GM18517 (cell line): ENCODE results near the gene RNF225.
"Not testable (repeated sequence)": the region's sequence is repeated elsewhere in the genome, so short reads cannot be mapped to it uniquely, and the experiment has no call there.

Experiments
- ATAC-seq: cut with Tn5 transposase; IDR thresholded peaks from one replicate; pipeline ENCODE4 v1.9.1; 2021; ENCODE audit warnings: mild to moderate bottlenecking, moderate library complexity; ENCODE audit not compliant: unreplicated experiment

Gene RNF225

DNA sequence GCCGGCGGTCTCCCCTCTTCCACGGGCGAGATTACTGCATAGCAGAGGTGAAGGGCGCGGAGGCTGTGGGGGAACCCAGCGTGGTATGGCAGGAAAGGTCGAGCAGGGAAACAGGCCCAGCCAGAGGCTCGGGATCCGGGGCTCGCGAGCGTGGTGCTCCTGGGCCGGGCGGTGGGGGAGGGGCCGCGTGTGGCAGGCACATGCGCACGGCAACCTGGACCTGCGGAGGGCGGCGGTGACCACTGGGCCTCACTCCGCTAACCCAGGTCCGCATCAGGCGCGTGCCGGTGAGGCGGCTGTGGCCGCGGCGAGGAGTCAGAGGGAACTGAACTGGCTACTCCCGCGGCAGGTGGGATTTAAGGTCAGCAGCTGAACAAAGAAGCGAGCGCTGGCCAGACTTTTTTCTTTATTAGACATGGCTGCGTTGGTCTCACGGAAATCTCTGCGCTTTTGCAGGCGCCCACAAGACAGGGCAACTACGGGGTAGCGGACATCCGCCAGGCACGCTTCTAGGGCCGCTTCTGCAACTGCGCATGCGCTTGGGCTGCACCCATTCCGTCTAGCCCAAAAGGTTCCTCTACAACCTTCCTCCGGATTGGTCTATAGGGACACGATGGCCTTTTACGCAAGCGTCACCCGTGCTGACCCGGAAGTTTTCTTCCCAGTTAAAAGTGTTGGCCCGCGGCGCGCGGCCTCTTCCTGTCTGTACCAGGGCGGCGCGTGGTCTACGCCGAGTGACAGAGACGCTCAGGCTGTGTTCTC is 8.7 kb upstream of the RNF225 start, which contains the start of gene RPS5:
Gene RPS5 (plus strand): TSS at position 694 of the 762 bp plus-strand sequence. CDS start 869 bp downstream, outside the sequence.
- peak; percentile 74 for ATAC-seq

DNA sequence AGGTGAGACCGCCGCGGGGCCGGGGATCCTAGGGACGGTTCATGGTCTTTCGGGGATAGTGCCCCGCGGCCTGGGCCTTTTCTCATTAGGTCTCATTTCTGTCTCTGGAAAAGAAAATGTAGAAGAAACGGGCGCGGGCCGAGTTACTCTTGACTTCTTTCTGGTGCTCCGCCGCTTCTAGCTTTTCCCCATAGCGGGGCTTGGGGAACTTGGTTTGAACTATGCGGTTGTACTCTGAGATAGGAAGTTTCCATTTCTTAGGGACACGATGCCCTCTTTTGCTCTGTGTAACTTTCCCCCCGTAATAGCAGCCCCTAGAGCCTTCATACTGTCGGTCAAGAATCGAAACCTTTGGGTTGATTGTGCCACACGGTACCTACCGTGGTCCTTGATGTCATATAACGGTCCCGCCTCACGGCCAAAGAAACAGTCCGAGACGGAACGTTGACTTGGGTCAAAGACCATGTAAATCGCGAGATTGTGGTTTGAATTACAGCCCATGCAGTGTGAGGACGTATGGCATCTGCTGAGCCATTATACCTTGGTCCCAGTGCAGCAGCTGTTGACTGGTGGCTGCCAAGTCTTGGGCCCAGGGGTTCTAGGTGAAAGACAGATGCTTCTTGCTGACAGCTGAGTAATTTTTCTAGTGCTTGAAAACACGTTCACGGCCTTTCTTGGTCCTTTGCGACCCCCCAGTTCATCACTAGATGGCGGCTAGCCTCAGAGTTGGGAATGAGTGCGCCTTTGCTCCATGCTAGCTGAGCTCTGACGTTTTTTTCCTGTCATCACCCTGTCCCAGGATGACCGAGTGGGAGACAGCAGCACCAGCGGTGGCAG is 7.9 kb upstream of the RNF225 start:
- no peak for ATAC-seq

DNA sequence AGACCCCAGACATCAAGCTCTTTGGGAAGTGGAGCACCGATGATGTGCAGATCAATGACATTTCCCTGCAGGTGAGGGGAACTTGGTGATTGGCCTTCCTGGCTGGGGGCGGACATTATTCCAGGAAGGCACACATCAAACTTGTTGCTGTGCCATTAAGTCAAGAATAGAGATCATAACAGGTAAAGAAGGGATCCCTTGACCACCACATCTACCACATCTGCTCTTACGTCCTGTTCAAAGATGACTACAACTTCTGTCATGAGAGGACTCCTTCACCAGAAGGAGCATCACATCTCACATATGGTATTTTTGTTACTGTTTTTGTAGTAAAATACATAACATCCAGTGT is 7.3 kb upstream of the RNF225 start:
- no peak for ATAC-seq

DNA sequence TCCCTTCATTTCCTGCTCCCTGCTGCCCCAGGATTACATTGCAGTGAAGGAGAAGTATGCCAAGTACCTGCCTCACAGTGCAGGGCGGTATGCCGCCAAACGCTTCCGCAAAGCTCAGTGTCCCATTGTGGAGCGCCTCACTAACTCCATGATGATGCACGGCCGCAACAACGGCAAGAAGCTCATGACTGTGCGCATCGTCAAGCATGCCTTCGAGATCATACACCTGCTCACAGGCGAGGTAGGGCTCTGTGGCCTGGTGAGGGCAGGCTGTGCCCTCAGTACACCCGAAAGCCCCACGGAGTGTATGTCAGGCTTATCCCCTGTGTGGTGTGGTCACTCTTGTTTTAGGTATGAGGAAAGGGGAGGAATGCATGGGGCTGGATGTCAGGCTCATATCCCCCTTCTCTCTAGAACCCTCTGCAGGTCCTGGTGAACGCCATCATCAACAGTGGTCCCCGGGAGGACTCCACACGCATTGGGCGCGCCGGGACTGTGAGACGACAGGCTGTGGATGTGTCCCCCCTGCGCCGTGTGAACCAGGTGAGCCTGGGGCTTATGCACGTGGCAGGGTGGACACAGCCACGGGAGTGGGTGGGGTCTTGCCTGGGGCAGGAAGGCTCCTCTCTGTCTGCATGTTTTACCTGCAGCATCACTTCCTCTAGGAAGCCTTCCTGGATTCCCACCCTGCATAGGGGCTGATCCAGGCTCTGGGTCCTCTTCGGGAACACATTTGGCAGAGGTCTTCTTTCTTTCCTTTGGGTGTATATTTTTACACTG is 2.3 kb upstream of the RNF225 start:
- no peak for ATAC-seq

DNA sequence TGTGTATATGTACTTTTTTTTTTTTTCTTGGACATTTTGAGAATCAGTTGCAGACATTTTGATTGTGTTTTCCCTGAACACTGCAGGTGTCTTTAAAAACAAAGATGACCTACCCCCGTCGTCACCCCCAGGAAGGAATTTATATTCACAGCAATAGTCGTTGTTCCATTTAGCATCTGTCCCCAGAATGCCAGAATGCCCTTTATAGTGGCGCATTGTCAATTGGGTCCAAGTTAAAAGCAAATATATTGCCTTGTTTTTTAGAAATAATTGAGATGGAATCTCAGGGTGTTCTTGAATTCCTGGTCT is 1.8 kb upstream of the RNF225 start:
- ATAC-seq = no peak

DNA sequence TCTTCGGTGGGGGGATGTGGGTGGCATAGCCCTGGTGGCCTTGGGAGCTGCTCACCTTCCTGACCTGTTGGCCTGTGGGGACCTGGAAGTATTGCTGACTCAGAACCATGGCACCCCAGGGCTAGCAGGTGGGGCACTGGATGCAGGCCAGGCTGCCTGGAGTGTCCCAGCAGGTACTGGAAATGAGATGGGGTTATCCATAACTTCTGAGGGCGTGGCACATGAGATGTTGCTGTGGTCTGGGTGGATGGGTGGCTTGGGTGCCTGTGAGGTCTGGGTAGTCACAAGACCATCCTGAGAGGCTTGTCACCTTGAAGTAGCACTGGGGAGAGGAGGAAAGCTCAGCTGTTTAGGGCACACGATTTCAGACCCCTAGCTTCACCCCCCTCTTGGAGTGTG is 636 bp upstream of the RNF225 start:
- ATAC-seq = no peak

DNA sequence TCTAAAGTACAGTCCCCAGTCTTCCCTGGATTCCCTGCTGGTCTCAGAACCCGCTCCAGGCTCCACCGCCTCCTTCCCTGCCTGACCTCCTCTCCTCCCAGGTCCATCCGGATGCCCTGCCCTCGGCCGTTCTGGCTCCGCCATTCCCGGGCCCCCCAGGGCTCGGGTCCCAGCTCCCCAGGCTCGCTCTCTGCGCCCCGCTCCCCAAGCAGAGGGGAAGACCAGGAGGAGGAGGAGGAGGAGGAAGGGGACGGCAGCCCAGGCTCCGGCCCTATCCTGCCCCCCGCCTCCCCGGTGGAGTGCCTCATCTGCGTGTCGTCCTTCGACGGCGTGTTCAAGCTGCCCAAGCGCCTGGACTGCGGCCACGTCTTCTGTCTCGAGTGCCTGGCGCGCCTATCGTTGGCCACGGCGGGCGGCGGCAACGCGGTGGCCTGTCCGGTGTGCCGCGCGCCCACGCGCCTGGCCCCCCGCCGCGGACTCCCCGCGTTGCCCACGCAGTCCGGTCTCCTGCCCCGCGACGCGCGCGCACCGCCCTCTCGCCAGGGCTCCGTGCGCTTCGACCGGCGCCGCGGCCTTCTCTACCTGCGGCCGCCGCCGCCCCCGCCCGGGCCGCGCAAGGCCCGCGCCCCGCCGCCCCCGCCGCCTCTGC is 647 bp downstream of the RNF225 start:
- no peak for ATAC-seq

DNA sequence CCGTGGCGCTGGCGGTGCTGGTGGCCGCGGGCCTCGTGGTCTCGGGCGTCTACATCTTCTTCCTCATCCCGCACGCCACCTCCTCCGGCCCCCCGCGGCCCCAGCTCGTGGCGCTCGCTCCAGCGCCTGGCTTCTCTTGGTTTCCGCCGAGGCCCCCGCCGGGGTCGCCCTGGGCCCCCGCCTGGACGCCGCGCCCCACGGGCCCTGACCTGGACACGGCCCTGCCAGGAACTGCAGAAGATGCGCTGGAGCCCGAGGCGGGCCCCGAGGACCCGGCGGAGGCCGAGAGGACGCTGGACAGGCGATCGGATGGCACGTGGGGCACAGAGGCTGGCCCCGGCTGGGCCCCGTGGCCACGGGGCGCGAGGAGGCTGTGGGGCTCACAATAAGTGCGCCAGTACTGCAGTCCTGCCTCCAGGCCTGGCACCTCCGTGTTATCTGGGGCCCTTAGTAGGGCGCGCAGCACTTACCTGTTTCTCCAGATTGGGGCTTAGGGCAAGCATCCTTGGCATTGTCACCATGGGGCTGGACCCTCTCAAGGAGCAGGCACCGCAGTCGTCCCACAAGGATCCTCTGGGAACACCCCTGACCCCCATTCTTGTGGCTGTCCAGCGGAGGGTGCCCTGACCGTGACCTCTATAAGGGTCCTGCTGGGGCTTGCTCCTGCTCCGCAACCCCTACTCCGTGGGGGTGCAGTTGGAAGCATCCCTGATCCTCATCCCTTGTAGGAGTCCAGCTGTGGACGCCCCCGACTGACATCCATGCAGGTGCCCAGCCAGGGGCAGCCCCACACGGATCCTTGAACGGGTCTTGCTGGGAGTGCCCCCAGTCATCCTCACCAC is 1.5 kb downstream of the RNF225 start:
- ATAC-seq = no peak

DNA sequence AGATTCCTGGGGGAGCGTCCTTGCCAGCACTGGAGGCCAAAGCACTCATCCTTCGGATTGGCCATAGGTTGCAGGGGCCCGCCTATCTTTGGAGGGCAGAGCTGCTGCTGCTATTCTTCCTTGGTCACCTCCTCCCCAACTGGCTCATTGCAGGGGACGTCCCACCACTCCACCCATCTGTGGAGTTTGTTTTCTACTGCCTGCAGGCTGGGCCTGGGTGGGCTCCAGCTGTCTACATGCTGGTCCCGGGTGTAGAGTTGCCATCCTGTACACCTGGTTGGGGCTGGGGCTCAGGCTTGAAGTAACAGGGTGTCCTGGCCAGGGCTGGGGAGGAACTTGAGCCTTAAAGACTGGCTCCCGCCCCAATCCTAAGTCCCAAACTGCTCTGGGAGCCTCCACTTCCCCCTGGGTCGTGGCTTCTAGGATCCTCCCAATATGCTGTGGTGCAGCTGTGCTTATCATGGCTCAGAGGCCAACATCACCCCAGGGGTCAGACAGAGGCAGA is 2.1 kb downstream of the RNF225 start:
- no peak for ATAC-seq

DNA sequence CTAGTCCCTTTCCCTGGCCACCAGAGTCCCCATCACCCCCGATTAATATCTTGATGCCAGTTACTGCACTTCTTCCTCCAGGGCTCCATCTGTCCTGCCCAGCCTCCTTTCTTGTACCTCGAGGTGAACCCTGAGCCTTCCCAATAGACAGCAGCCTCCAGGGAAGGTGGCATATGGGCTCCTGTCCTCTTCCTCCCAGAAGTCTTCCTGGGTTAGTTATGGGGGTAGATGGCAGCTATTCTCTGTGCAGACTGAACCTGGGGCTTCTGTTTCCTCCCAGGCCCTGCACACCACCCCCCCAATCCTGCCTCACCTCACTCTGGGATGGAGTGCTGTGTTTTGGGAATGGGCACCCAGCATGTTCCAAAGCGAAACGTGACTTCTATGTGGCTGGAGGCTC is 2.6 kb downstream of the RNF225 start:
- no peak for ATAC-seq

DNA sequence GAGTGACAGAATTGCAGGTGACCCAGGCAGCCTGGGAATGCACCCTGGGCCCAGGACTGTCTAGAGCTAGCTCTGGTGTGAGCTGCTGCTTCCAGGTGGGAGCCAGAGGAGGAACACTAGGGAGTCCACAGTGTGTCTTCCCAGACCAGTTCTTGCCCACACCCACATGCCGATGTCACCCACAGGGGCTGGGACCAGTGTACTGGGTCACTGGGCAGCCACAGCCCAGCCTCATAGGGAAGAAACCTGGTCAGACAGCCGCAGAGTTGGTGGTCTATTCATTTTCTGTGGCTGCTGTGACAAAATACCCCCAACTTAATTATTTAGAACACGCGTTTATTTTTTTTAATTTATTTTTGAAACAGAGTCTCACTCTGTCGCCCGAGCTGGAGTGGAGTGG is 3.1 kb downstream of the RNF225 start:
- no peak for ATAC-seq

DNA sequence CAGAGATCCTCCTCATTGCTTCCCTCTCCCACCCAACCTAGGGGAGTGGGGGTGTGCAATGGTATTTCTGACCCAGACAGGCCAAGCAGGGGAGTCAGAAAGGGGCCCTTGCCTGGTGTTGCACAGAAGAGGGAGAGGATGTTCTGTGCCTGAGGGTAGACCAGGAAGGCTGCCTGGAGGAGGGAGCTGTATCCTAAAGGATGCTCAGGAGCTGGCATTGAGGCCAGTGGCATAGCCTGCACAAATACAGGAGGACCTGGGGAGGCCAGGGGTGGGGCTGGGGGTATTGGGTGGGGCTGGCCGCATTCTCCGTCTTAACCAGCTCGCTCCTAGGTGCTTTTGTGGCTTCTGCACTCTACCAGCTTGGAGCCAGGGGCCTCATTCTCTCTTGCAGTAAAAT is 4.4 kb downstream of the RNF225 start:
- ATAC-seq = no peak

DNA sequence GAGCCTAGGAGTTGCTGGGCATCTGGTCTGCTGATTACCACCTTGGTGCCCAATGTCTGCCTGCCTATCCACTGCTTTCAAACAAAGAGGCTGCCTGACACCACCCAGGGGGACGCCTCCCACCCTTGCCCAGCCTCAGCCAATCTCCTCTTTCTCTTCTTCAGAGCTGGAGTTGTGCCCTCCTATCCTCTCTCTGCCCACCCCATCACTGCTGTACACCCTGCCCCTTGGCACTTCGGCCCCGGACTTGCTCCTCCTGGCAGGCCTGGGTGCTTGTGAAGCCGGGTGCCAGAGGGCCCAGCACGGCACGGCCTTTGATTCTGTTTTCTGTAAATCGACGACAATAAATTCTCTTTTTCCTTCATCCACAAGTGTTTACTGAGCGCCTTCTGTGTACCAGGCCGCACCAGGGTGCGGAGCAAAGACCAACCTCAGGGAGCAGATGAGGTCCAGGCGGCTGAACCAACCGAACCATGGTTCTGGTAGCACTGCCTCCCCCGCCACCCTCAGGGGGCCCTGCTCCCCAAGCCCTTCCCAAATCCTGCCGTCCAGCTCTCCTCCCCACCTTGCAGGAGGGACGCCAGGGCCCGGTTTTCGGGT is 5.0 kb downstream of the RNF225 start:
- ATAC-seq = no peak

DNA sequence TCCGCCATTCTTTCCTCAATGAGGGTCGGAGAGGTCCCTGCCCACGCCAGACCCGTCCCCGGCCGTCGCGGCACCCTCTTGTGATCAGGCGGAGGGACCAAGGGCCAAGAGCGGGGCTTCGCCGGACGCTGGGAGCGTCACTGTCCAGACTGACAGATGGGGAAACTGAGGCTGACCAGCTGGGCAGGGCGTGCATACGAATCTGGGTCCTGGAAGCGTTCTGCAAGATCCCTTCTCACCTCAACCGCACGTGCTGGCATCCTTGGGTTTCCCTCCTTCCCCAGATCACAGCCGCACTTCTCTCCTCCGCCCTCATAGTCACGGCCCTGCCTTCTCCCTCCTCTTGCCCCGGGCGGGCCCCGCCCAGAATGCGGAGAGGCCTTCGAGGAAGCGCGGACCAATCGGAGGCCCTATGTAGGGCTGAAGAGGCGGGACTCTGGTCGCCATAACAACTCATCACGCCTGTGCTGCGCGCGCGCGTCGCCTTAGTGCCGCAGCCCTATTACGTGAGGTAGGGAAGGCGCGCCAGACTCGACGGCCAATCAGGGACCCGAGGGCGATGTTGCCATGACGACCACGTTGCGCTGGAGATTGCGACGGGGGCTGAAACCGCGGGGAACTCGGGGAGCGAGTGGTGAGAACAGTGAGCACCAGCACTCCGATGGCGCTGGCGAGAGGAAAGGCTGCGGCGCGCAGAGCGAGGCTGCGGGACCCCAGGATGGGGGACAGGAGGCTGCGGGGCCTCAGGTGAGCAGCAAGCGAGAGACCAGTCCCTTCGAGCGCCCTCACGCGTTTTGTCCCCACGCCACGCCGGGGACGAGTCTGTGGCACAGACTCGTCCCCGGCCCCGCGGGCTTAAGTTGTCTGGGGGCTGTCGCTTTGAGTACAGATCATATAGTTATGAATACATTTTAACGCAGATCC is 5.7 kb downstream of the RNF225 start:
- ATAC-seq = peak; percentile 97

DNA sequence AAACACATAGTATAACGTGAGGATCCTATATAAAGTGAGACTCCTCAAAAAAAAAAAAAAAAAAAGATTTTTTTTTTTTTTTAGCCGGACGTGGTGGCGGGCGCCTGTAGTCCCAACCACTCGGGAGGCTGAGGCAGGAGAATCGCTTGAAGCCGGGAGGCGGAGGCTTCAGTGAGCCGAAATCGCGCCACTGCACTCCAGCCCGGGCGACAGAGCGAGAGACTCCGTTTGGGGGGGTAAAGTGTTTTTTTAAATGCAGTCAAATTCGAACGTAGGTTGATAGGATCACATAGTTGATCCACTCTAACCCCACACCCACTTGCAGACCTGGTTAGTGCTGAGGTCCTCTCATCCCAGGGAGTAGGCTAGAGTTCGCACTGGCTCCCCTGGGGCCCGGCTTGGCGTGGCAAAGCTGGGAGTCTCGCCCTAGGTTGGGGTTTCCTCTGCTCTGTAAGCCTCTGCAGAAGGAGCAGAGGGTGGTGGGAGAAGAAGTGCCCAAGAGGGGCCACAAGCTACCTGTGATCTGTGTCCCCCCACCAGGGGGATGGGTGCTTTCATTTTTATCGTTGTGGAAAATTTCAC is 6.5 kb downstream of the RNF225 start:
- ATAC-seq = no peak

DNA sequence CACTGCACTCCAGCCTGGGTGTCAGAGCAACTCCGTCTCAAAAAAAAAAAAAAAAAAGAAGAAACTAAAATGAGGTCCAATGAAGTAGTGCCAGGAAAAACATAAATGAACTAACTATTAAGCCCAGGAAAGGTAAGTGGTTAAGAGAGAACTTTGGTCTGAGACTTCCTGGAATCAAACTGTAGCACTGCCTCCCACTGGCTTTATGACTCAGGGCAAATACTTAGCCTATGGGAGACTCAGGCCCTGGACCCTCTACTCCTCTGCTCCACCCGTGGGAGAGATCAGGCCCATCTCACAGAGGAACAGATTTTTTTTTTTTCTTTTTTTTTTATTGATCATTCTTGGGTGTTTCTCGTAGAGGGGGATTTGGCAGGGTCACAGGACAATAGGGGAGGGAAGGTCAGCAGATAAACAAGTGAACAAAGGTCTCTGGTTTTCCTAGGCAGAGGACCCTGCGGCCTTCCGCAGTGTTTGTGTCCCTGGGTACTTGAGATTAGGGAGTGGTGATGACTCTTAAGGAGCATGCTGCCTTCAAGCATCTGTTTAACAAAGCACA is 8.5 kb downstream of the RNF225 start:
- not testable (repeated sequence) for ATAC-seq

DNA sequence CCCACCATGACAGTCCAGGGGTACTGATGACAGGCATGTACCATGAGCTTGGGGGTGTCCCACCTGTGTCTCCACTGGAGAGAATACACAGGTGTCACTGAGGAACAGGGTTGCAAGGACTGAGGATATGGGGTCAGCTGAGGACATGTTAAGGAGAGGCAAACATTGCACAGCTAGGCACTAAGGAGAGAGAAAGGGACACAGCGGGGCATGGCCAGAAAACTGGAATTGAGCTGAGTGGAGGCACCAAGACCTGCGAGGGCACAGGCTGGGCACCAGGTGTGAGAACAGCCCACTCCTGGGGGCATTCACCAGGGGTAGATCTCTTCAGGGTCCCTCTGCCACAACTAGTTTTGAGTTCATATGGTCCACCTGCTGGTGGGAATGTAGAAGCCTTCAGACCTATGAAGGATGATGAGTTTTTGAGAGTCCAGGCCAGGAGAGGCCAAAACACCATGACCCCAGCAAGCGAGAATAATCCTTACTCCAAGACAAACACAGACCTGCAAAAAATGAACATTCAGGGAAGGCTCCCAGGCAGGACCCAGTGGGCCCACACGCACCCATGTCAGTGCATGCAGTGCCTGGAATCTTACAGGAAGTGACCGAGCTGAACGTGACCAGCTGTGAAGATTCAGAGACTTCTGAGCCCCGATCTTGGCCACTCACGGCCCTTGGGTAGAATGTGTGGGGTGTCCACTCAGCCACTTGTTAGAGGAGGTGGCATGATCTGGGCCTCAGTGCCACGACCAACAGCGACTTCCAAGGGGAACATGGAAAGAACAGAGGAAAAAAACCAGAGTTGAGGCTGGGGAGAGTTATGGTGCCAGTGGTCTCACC is 11.6 kb downstream of the RNF225 start:
- ATAC-seq = no peak
